ENCODE measurements around the gene PDE2A. TPM values are rescaled to one million over a fixed set of nuclear protein-coding genes. Genes with fewer than 3 reads are reported as not detected.

PDE2A gene
- total RNA-seq, 6 experiments from 2014 or later: 11.2 to 46.3 (median 22.8) TPM

DNA sequence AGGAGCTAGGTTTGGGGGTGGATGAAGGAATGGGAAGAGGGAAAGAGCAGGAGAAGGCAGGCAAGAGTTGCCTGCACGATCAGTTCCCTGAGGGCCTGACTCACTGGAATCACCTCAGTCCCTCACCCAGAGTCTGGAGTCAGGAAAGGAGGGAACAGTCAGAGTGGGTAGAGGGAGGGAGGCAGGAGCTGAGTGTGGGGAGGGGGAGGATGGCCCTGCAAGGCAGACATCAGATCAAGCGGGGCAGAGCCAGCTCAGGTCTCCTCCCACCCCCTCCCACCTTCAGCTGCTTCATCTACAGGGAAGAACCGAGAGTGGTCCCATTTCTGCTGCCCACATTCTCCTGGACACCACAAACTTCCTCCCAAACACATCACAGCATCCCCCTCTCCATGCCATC is 58.9 kb downstream of the PDE2A start:
- intact Hi-C loops (cut with DNase I): no loop called here
- WGBS (ENCODE audit: insufficient coverage, low coverage, low lambda C conversion rate, missing lambda C conversion rate): 68% methylated on average over 2 of the region's 3 CpGs
- H3K27me3 ChIP-seq: no peaks in the 10 kb centered on the region
- H3K36me3 ChIP-seq: no peaks in the 10 kb centered on the region
- H3K27ac ChIP-seq: no peak overlapping the region
- no peak overlapping the region for H3K4me3 ChIP-seq
- DNase-seq: no peak
- no peak for ATAC-seq
- TF ChIP-seq, protein P1, sequence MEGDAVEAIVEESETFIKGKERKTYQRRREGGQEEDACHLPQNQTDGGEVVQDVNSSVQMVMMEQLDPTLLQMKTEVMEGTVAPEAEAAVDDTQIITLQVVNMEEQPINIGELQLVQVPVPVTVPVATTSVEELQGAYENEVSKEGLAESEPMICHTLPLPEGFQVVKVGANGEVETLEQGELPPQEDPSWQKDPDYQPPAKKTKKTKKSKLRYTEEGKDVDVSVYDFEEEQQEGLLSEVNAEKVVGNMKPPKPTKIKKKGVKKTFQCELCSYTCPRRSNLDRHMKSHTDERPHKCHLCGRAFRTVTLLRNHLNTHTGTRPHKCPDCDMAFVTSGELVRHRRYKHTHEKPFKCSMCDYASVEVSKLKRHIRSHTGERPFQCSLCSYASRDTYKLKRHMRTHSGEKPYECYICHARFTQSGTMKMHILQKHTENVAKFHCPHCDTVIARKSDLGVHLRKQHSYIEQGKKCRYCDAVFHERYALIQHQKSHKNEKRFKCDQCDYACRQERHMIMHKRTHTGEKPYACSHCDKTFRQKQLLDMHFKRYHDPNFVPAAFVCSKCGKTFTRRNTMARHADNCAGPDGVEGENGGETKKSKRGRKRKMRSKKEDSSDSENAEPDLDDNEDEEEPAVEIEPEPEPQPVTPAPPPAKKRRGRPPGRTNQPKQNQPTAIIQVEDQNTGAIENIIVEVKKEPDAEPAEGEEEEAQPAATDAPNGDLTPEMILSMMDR (IDR thresholded peaks at IDR 0.05): no peak
- TF ChIP-seq POLR2A (IDR thresholded peaks at IDR 0.05): no peak
- H3K4me1 ChIP-seq: no peaks in the 10 kb centered on the region
- H3K9me3 ChIP-seq: no peaks in the 10 kb centered on the region

DNA sequence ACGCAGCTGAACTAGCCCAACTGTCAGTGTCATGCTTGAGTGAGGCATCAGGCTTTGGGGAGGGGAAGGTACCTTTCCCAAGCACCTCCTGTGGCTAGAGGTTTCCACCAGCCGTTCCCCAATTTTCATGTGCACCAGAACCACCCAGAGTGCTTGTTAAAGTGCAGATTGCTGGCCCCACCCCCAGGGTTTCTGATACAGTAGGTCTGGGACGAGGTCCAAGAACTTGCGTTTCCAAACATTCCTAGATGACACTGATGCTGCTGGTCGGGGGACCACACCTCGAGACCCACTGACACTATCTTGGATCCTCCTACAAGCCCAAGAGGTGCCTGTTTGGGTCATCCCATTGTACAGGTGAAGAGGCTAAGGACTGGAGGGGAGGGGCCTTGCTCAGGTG is 59.8 kb downstream of the PDE2A start:
- H3K36me3 ChIP-seq: no peaks in the 10 kb centered on the region
- no peak for TF ChIP-seq POLR2A (IDR thresholded peaks at IDR 0.05)
- TF ChIP-seq, protein P1 (IDR thresholded peaks at IDR 0.05): no peak
- intact Hi-C loops (cut with DNase I): no loop called here
- no peaks in the 10 kb centered on the region for H3K4me1 ChIP-seq
- no peaks in the 10 kb centered on the region for H3K27me3 ChIP-seq
- H3K27ac ChIP-seq: no peak overlapping the region
- no peak overlapping the region for H3K4me3 ChIP-seq
- no peaks in the 10 kb centered on the region for H3K9me3 ChIP-seq
- ATAC-seq: no peak
- no peak for DNase-seq
- WGBS (ENCODE audit: insufficient coverage, low coverage, low lambda C conversion rate, missing lambda C conversion rate): 20% methylated on average over 5 of the region's 6 CpGs

DNA sequence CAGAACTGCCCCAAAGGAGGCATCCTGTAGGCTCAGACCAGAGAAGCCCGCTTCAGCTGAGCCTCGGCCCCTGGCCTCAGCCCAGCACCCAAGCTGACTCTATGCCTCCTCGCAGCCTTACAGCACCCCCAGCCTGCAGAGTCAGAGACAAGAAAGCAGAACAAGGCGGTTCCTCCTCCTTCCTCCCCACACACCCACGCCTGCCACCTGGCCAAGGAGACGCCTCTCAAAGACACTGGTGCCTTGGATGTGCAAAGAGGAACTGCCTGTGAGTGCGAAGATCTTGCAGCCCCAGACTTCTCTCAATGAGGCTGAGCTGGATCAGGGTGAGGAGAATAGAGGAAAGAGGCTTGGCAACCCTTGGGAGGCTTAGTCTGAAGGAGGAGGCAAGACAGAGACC is 60.2 kb downstream of the PDE2A start:
- H3K27ac ChIP-seq: no peak overlapping the region
- no peak overlapping the region for H3K4me3 ChIP-seq
- H3K9me3 ChIP-seq: no peaks in the 10 kb centered on the region
- 35% methylated on average over 2 of the region's 7 CpGs for WGBS (ENCODE audit: insufficient coverage, low coverage, low lambda C conversion rate, missing lambda C conversion rate)
- ATAC-seq (peak; percentile 8 to 47 (median 26)), DNase-seq (no peak)
- intact Hi-C loops (cut with DNase I): no loop called here
- no peaks in the 10 kb centered on the region for H3K27me3 ChIP-seq
- H3K4me1 ChIP-seq: no peaks in the 10 kb centered on the region
- no peak for TF ChIP-seq POLR2A (IDR thresholded peaks at IDR 0.05)
- TF ChIP-seq, protein P1 (IDR thresholded peaks at IDR 0.05): no peak
- H3K36me3 ChIP-seq: no peaks in the 10 kb centered on the region

DNA sequence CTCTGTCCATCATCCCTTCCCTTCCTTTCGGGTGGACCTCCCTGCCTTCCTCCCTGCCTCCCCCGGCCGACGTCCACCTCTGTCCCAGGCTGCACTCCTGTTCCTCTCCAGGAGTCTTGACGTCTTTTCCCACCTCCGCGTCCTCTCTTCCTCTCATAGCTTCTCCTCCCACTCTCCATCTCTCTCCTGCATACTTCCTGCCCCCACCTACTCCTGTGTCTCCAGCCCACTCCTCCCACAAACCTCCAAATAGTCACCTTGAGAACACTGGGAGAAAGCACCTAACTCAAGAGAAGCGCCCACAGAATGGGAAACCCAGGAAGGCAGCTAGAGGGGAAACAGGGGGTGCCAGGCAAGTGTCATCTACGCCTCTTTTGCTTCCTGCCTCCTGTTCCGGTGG is 60.8 kb downstream of the PDE2A start:
- no peak overlapping the region for H3K27ac ChIP-seq
- no peaks in the 10 kb centered on the region for H3K9me3 ChIP-seq
- H3K4me3 ChIP-seq: no peak overlapping the region
- no peak for TF ChIP-seq POLR2A (IDR thresholded peaks at IDR 0.05)
- TF ChIP-seq, protein P1 (IDR thresholded peaks at IDR 0.05): no peak
- DNase-seq: no peak
- 53% methylated on average over 8 of the region's 10 CpGs for WGBS (ENCODE audit: insufficient coverage, low coverage, low lambda C conversion rate, missing lambda C conversion rate)
- ATAC-seq: no peak
- no peaks in the 10 kb centered on the region for H3K4me1 ChIP-seq
- H3K36me3 ChIP-seq: no peaks in the 10 kb centered on the region
- H3K27me3 ChIP-seq: no peaks in the 10 kb centered on the region
- intact Hi-C loops (cut with DNase I): no loop called here

DNA sequence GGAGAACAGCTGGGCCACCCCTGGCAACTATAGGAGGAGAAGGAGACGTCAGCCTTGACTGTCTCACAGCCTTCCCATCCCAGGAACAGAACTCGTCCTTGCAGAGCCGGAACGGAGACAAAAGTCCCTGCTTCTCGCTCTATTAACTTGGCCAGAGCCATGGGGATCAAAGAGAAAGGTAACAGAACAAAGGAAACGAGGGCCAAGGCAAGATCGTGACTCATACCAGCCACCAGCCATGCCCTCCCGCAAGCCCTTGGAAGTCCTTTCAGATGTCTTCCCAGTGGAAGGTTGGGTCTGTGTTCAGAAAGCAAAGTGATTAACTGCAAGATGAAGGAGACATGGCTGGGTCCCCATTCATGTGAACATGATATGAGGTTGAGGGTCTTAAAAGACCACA is 64.7 kb downstream of the PDE2A start:
- TF ChIP-seq, protein P1 (IDR thresholded peaks at IDR 0.05): no peak
- no peak for TF ChIP-seq POLR2A (IDR thresholded peaks at IDR 0.05)
- DNase-seq (no peak), ATAC-seq (no peak)
- Histone ChIP-seq H3K9me3 (no peaks in the 10 kb centered on the region), H3K36me3 (no peaks in the 10 kb centered on the region), H3K4me1 (no peaks in the 10 kb centered on the region), H3K4me3 (no peak overlapping the region), H3K27me3 (no peaks in the 10 kb centered on the region), H3K27ac (no peak overlapping the region)
- intact Hi-C loops (cut with DNase I): no loop called here
- 26% methylated on average over 6 of the region's 8 CpGs for WGBS (ENCODE audit: insufficient coverage, low coverage, low lambda C conversion rate, missing lambda C conversion rate)
